ENCODE data around the gene MTA2. TPM values are rescaled to one million over a fixed set of nuclear protein-coding genes. Genes with fewer than 3 reads are reported as not detected.
"Not testable (repeated sequence)": the region's sequence is repeated elsewhere in the genome, so short reads cannot be mapped to it uniquely, and the experiment has no call there.

The MTA2 gene
- total RNA-seq, 1 donor from 2014 or later: 63.7 TPM

DNA sequence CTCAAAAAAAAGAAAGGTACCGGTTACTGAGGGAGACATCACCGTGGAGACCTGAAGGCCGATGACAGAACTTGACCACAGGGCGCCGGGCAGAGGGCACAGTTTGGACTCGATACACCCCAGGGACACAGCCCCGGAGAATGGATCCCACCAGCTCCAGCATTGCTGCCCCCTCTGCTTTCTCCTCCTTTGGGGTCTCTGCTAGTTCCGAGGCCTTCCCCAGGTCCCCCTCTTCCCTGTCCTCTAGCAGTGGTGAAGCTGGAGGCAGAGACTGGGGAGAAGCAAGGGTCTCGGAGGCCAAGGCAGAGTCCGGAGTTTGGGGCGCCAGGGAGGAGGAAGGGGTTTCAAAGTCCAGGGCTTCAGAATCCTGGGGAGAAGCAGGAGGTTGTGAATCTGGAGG lies 23.1 kb downstream of the MTA2 start:
- H3K9ac ChIP-seq (ENCODE audit: low read depth in 1 of 3, low read length in 3 of 3): no peak overlapping the region
- H3K4me1 ChIP-seq (ENCODE audit: control insufficient read depth in 3 of 3, insufficient read depth in 3 of 3, low read length in 3 of 3): peaks cover 32 to 37% (median 33%) of the 10 kb centered on the region in 3 donors
- H3K4me3 ChIP-seq (ENCODE audit: low read length in 3 of 3): no peak overlapping the region
- H3K27ac ChIP-seq (ENCODE audit: low read depth, low read length): no peak overlapping the region
- H3K27me3 ChIP-seq (ENCODE audit: control insufficient read depth in 3 of 3, insufficient read depth in 3 of 3, low read length in 3 of 3): no peaks in the 10 kb centered on the region
- H3K36me3 ChIP-seq (ENCODE audit: control insufficient read depth in 3 of 3, insufficient read depth in 3 of 3, low read length in 3 of 3): peaks cover 23 to 34% (median 29%) of the 10 kb centered on the region in 3 donors
- no peaks in the 10 kb centered on the region for H3K9me3 ChIP-seq (ENCODE audit: control insufficient read depth in 3 of 3, low read length in 3 of 3)

DNA sequence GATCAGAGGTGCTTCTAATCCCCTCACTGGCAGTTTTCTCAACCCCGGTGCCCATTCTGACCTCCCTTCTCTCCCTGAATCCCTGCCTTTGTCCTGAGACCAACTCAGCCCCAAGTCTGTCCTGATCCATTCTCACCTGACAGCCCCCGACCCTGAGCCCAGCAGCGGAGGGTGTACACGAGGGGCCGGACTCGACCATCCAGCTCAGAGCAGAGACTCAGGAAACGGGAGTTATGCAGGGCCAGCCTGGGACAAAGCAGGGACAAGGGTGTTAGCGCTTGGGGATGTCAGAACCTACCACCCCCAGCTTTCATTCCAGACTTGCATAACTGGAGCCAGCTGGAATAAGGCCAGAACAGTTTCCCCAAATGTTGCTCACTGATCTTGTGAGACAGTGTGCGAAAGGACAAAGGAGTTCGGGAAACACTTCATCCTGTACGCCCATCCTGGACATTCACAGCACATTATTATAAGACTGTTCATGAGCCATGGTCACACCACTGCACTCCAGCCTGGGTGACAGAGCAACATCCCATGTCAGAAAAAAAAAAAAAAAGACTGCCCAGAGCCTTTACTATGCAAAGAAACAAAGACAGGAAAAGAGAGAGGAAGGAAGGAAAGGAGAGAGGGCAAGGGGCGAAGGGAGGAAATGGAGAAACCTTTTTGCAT lies 24.5 kb downstream of the MTA2 start:
- H3K4me3 ChIP-seq (ENCODE audit: low read length in 3 of 3): no peak overlapping the region

DNA sequence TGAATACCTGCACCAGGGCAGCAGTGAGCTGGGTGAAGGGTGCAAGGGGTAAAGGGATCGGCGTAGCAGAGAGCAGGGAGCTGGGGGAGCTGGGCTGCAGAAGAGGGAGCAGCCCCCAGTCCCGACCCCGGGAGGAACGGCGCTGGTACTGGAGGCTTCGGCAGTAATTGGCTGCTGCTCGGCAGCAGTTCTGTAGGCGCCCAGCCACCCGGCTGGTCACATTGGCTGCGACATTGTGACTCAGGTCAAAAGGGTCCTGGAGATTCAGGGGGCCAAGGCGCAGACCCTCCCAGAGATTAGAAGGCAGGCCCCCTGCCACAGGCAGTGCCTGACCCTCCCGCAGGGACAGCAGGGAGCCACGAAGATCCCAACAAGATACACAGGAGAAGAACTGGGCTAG lies 25.8 kb downstream of the MTA2 start:
- no peaks in the 10 kb centered on the region for H3K9me3 ChIP-seq (ENCODE audit: control insufficient read depth in 3 of 3, low read length in 3 of 3)
- H3K9ac ChIP-seq (ENCODE audit: low read depth in 1 of 3, low read length in 3 of 3): peak overlapping the region in 2 of 3 donors; percentile 84 to 97
- peak overlapping the region; percentile 89 for H3K27ac ChIP-seq (ENCODE audit: low read depth, low read length)
- H3K4me1 ChIP-seq (ENCODE audit: control insufficient read depth in 3 of 3, insufficient read depth in 3 of 3, low read length in 3 of 3): peaks cover 44 to 54% (median 52%) of the 10 kb centered on the region in 3 donors
- H3K4me3 ChIP-seq (ENCODE audit: low read length in 3 of 3): peak overlapping the region in 2 of 3 donors; percentile 62 to 87
- no peaks in the 10 kb centered on the region for H3K27me3 ChIP-seq (ENCODE audit: control insufficient read depth in 3 of 3, insufficient read depth in 3 of 3, low read length in 3 of 3)
- peaks cover 34 to 43% (median 37%) of the 10 kb centered on the region in 3 donors for H3K36me3 ChIP-seq (ENCODE audit: control insufficient read depth in 3 of 3, insufficient read depth in 3 of 3, low read length in 3 of 3)

More for the DNA sequence above, 24.5 kb downstream of the MTA2 start:
- H3K27me3 ChIP-seq (ENCODE audit: control insufficient read depth in 3 of 3, insufficient read depth in 3 of 3, low read length in 3 of 3): no peaks in the 10 kb centered on the region
- no peaks in the 10 kb centered on the region for H3K9me3 ChIP-seq (ENCODE audit: control insufficient read depth in 3 of 3, low read length in 3 of 3)
- H3K9ac ChIP-seq (ENCODE audit: low read depth in 1 of 3, low read length in 3 of 3): peak overlapping the region in 2 of 3 donors; percentile 10 to 54
- peaks cover 26 to 38% (median 29%) of the 10 kb centered on the region in 3 donors for H3K36me3 ChIP-seq (ENCODE audit: control insufficient read depth in 3 of 3, insufficient read depth in 3 of 3, low read length in 3 of 3)
- peak overlapping the region; percentile 89 for H3K27ac ChIP-seq (ENCODE audit: low read depth, low read length)
- peaks cover 39 to 46% (median 46%) of the 10 kb centered on the region in 3 donors for H3K4me1 ChIP-seq (ENCODE audit: control insufficient read depth in 3 of 3, insufficient read depth in 3 of 3, low read length in 3 of 3)

DNA sequence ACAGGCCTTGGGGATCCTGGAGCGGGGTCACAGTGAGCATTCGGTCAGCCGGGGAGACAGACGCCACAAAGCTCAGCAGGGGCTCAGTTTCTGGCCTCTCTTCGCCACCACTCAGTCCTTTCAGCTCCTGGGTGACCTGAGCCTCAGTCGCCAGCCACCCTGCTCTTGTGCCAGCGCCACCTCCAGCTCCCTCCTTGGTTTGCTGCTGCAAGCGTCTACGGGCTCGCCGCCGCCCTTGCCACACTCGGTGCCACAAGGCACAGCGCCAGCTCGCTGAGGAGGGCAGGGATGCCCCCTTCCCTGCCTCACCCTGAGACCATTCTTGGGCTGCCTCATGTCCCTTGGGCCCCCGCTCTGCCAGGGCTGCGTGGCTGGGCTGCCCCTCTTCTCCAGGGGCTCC lies 26.5 kb downstream of the MTA2 start:
- peaks cover 38 to 48% (median 44%) of the 10 kb centered on the region in 3 donors for H3K36me3 ChIP-seq (ENCODE audit: control insufficient read depth in 3 of 3, insufficient read depth in 3 of 3, low read length in 3 of 3)
- peaks cover 50 to 57% (median 56%) of the 10 kb centered on the region in 3 donors for H3K4me1 ChIP-seq (ENCODE audit: control insufficient read depth in 3 of 3, insufficient read depth in 3 of 3, low read length in 3 of 3)
- peak overlapping the region; percentile 62 to 91 (median 87) for H3K4me3 ChIP-seq (ENCODE audit: low read length in 3 of 3)
- H3K27me3 ChIP-seq (ENCODE audit: control insufficient read depth in 3 of 3, insufficient read depth in 3 of 3, low read length in 3 of 3): no peaks in the 10 kb centered on the region
- H3K9me3 ChIP-seq (ENCODE audit: control insufficient read depth in 3 of 3, low read length in 3 of 3): no peaks in the 10 kb centered on the region
- H3K27ac ChIP-seq (ENCODE audit: low read depth, low read length): peak overlapping the region; percentile 89
- peak overlapping the region; percentile 84 to 97 (median 97) for H3K9ac ChIP-seq (ENCODE audit: low read depth in 1 of 3, low read length in 3 of 3)

DNA sequence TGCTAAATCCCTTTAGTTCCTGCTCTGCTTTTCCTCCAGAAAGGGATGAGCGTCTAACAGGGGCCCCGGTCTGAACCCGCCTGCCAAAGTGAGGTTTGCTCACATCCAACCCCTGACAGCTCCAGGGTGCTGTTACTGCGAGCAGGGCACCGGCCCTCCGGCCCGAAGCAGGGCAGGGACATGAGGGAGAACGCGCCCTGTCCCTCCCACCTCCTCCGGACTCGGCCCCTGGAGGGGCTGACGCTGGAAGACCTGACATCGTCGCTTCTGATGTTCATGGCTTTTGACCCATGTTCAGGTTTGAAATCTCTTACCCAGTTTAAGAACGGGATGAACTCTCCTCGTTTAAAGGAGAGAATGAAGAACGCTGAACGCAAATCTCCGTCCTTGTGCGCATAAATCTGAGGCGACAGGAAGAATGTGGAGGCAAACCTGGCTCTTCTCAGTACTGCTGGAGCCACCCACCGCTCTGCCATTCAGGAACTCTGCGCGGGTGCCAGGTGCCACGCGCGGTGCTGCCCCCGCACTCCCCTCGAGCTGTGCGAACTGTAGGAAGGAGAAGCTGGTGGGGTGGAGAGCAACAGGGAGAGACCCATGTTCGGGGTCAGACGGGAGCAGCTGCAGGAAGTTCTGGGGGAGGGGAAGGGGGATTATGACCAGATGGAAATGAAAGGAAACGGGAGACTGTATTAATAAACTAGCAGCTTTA lies 27.1 kb downstream of the MTA2 start:
- Histone ChIP-seq H3K36me3 (ENCODE audit: control insufficient read depth in 3 of 3, insufficient read depth in 3 of 3, low read length in 3 of 3) (peaks cover 42 to 49% (median 46%) of the 10 kb centered on the region in 3 donors), H3K27me3 (ENCODE audit: control insufficient read depth in 3 of 3, insufficient read depth in 3 of 3, low read length in 3 of 3) (no peaks in the 10 kb centered on the region), H3K9me3 (ENCODE audit: control insufficient read depth in 3 of 3, low read length in 3 of 3) (no peaks in the 10 kb centered on the region), H3K9ac (ENCODE audit: low read depth in 1 of 3, low read length in 3 of 3) (peak overlapping the region; percentile 84 to 97 (median 97)), H3K27ac (ENCODE audit: low read depth, low read length) (peak overlapping the region; percentile 89), H3K4me1 (ENCODE audit: control insufficient read depth in 3 of 3, insufficient read depth in 3 of 3, low read length in 3 of 3) (peaks cover 55 to 62% (median 61%) of the 10 kb centered on the region in 3 donors), H3K4me3 (ENCODE audit: low read length in 3 of 3) (peak overlapping the region; percentile 62 to 91 (median 87))

DNA sequence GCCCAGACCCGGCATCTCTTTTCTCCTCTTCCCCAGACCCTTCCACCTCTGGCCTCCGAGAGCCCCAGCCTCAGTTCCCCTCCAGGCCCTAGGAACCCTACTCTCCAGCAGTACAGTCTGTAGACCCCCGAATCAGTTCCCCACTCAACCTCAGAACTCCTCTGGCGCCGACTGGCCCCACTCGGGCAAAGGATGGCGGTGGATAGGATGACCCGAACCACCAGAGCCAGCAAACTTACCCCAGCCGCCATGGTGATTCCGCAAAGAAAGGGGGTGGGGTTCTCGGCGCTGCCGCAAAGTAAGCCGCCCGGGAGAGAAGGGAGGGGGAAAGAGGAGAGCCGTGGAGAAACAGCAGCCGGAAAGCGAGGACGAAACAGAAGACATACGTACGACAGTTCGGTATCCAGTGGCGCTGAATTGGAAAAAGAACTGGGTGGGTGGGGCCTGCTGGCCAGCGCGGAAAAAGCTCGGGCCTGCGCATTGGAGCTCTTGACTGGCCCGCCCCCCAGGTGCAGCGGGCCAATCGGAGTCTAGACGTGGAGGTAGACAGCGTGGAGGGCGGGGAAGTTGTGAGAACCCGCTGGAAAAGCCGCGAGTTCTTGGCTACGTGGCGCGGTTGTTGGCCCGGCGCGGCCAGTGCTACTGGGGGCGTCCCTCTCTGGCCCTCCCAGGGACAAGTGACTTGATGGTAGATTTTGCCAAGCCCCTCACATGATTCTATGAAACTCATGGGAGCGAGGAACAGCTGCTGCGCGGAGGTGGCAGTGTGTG lies 27.9 kb downstream of the MTA2 start, which contains the start of gene EEF1G:
Gene EEF1G, minus strand, starts transcription at position 300 of the 771 bp plus-strand sequence. Its CDS starts 49 bp downstream, at position 251.
- no peaks in the 10 kb centered on the region for H3K27me3 ChIP-seq (ENCODE audit: control insufficient read depth in 3 of 3, insufficient read depth in 3 of 3, low read length in 3 of 3)
- peak within 1 kb of the TSS; percentile 93 for H3K27ac ChIP-seq (ENCODE audit: low read depth, low read length)
- H3K4me3 ChIP-seq (ENCODE audit: low read length in 3 of 3): peak within 1 kb of the TSS; percentile 95 to 99 (median 96)
- no peaks in the 10 kb centered on the region for H3K9me3 ChIP-seq (ENCODE audit: control insufficient read depth in 3 of 3, low read length in 3 of 3)
- H3K4me1 ChIP-seq (ENCODE audit: control insufficient read depth in 3 of 3, insufficient read depth in 3 of 3, low read length in 3 of 3): peaks cover 59 to 69% (median 67%) of the 10 kb centered on the region in 3 donors
- H3K36me3 ChIP-seq (ENCODE audit: control insufficient read depth in 3 of 3, insufficient read depth in 3 of 3, low read length in 3 of 3): peaks cover 40 to 49% (median 49%) of the 10 kb centered on the region in 3 donors
- H3K9ac ChIP-seq (ENCODE audit: low read depth in 1 of 3, low read length in 3 of 3): peak within 1 kb of the TSS; percentile 95 to 97 (median 97)

DNA sequence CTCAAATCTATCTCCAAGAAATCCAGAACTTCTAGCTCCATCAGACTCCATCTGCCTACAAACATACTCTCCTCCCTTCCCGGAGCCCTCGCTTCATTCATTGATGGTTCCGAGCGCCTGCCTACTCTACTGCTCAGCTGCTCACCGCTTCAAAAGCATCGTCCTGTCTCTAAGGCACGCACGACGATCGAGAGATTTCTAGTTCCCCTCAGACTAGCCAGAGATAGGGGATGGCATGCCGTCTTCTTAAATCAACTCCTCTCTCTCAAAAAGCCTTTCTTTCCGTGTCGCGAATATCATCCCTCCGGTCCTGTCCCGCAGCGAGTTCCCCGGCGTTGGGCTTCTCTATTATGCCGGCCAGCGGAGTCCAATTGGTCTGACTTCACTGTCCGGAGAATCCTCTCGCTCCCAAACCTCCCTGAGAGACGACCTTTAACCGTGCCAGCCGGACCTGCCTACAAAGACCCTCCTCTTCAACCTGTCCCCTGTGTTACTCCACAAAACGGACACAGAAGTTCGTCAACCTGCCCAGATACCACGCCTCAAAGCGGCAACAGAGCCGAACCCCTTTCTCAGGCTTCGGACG lies 28.6 kb downstream of the MTA2 start:
- Histone ChIP-seq H3K27me3 (ENCODE audit: control insufficient read depth in 3 of 3, insufficient read depth in 3 of 3, low read length in 3 of 3) (no peaks in the 10 kb centered on the region), H3K9ac (ENCODE audit: low read depth in 1 of 3, low read length in 3 of 3) (peak overlapping the region; percentile 95 to 97 (median 97)), H3K36me3 (ENCODE audit: control insufficient read depth in 3 of 3, insufficient read depth in 3 of 3, low read length in 3 of 3) (peaks cover 34 to 45% (median 43%) of the 10 kb centered on the region in 3 donors), H3K27ac (ENCODE audit: low read depth, low read length) (peak overlapping the region; percentile 93), H3K4me3 (ENCODE audit: low read length in 3 of 3) (peak overlapping the region; percentile 95 to 99 (median 96)), H3K9me3 (ENCODE audit: control insufficient read depth in 3 of 3, low read length in 3 of 3) (no peaks in the 10 kb centered on the region), H3K4me1 (ENCODE audit: control insufficient read depth in 3 of 3, insufficient read depth in 3 of 3, low read length in 3 of 3) (peaks cover 59 to 69% (median 67%) of the 10 kb centered on the region in 3 donors)

DNA sequence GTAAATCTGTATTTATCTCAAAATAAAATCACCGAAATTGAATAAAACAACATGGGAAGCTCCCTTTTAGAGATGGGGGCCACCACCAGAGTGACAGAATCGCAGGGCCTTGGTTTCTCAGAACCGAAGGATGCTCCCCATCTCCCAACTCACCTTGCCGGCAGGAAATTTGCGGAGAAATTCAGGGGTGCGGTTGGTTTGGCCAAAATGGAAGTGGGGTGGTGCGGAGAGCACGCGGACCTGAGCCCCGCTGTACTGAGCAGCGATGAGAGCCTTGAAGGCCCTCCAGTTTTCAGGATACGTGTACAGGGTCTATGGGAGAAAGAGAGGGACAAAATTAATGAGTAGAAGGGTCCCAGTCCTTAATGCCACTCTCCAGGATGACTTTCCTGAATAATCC lies 29.2 kb downstream of the MTA2 start:
- peak overlapping the region; percentile 93 for H3K27ac ChIP-seq (ENCODE audit: low read depth, low read length)
- H3K9me3 ChIP-seq (ENCODE audit: control insufficient read depth in 3 of 3, low read length in 3 of 3): no peaks in the 10 kb centered on the region
- H3K4me3 ChIP-seq (ENCODE audit: low read length in 3 of 3): peak overlapping the region; percentile 95 to 99 (median 96)
- H3K9ac ChIP-seq (ENCODE audit: low read depth in 1 of 3, low read length in 3 of 3): peak overlapping the region; percentile 95 to 97 (median 97)
- H3K36me3 ChIP-seq (ENCODE audit: control insufficient read depth in 3 of 3, insufficient read depth in 3 of 3, low read length in 3 of 3): peaks cover 32 to 43% (median 42%) of the 10 kb centered on the region in 3 donors
- no peaks in the 10 kb centered on the region for H3K27me3 ChIP-seq (ENCODE audit: control insufficient read depth in 3 of 3, insufficient read depth in 3 of 3, low read length in 3 of 3)
- H3K4me1 ChIP-seq (ENCODE audit: control insufficient read depth in 3 of 3, insufficient read depth in 3 of 3, low read length in 3 of 3): peaks cover 59 to 69% (median 67%) of the 10 kb centered on the region in 3 donors

DNA sequence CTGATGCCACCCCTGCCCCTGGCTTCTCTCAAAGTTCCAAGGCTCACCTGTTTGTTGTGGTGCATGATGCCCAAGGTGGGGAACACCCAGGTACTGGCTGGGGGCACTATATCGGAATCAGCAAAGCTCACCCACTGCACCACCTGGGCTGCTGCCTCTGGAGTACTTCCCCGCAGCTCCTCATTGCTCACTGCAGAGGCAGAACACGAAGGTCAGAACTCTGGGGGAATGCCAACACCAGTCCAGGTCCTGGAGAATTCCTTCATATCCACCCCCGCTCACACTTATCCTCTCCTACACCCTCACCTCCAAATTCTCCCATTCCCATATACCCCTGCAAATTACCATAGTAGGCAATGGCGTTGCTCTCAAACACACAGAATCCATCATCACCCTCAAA lies 30.2 kb downstream of the MTA2 start:
- H3K9ac ChIP-seq (ENCODE audit: low read depth in 1 of 3, low read length in 3 of 3): peak overlapping the region in 2 of 3 donors; percentile 10 to 97
- H3K36me3 ChIP-seq (ENCODE audit: control insufficient read depth in 3 of 3, insufficient read depth in 3 of 3, low read length in 3 of 3): peaks cover 37 to 48% (median 43%) of the 10 kb centered on the region in 3 donors
- peaks cover 57 to 67% (median 60%) of the 10 kb centered on the region in 3 donors for H3K4me1 ChIP-seq (ENCODE audit: control insufficient read depth in 3 of 3, insufficient read depth in 3 of 3, low read length in 3 of 3)
- H3K27ac ChIP-seq (ENCODE audit: low read depth, low read length): peak overlapping the region; percentile 15
- H3K9me3 ChIP-seq (ENCODE audit: control insufficient read depth in 3 of 3, low read length in 3 of 3); H3K27me3 ChIP-seq (ENCODE audit: control insufficient read depth in 3 of 3, insufficient read depth in 3 of 3, low read length in 3 of 3): not testable (repeated sequence)
- peak overlapping the region in 2 of 3 donors; percentile 6 to 25 for H3K4me3 ChIP-seq (ENCODE audit: low read length in 3 of 3)

Measured in skeletal muscle tissue (tissue), 4 donors.